OCI-LY7 (cell line): Measurements from ENCODE around the gene HDAC9.

Experiments used
- CTCF ChIP-seq: fragments of 200-600 bp; sonication (generic); conservative IDR thresholded peaks from 2 replicates; pipeline ENCODE4 v1.5.1; 2014; ENCODE audit warnings: mild to moderate bottlenecking, antibody characterized with exemption, low read length, moderate library complexity, mixed read lengths
- EZH2phosphoT487 ChIP-seq: fragments of 200-600 bp; sonication (generic); IDR thresholded peaks from 2 replicates; pipeline ENCODE4 v1.6.1; 2018; ENCODE audit warnings: low read depth, borderline replicate concordance, mild to moderate bottlenecking, mixed run types, antibody characterized with exemption, low read length, moderate library complexity, mixed read lengths

DNA sequence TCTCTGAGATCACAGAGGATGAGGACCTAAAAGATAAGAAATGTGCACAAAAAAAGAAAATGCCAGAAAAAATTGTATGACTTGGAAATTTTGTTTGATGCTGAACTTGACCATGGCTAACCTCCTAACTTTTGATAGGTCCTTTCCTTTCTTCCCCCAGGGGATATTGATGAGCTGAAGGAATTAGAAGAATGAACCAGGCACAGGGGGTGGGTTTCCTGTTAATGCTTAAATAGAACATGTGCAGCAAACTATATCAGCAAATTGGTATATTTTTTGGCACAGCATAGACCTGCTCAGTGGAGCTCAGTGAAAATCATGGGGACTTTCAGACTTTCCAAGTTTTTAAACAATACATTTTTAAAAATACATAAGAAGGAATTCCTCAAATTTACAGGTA, 300.7 kb downstream of the HDAC9 start:
- TF ChIP-seq CTCF (no peak), EZH2phosphoT487 (no peak)
